Activated effector memory CD4-positive, alpha-beta T cell treated with Interleukin-2 at 50 U/mL for 16 hours (primary cell): ENCODE data around the gene URB1.
"Not testable (repeated sequence)": the region's sequence is repeated elsewhere in the genome, so short reads cannot be mapped to it uniquely, and the experiment has no call there.

Experiments
- DNase-seq: peaks from one replicate; pipeline ENCODE4 v3.0.0-alpha.2; 2020

URB1 gene, protein sequence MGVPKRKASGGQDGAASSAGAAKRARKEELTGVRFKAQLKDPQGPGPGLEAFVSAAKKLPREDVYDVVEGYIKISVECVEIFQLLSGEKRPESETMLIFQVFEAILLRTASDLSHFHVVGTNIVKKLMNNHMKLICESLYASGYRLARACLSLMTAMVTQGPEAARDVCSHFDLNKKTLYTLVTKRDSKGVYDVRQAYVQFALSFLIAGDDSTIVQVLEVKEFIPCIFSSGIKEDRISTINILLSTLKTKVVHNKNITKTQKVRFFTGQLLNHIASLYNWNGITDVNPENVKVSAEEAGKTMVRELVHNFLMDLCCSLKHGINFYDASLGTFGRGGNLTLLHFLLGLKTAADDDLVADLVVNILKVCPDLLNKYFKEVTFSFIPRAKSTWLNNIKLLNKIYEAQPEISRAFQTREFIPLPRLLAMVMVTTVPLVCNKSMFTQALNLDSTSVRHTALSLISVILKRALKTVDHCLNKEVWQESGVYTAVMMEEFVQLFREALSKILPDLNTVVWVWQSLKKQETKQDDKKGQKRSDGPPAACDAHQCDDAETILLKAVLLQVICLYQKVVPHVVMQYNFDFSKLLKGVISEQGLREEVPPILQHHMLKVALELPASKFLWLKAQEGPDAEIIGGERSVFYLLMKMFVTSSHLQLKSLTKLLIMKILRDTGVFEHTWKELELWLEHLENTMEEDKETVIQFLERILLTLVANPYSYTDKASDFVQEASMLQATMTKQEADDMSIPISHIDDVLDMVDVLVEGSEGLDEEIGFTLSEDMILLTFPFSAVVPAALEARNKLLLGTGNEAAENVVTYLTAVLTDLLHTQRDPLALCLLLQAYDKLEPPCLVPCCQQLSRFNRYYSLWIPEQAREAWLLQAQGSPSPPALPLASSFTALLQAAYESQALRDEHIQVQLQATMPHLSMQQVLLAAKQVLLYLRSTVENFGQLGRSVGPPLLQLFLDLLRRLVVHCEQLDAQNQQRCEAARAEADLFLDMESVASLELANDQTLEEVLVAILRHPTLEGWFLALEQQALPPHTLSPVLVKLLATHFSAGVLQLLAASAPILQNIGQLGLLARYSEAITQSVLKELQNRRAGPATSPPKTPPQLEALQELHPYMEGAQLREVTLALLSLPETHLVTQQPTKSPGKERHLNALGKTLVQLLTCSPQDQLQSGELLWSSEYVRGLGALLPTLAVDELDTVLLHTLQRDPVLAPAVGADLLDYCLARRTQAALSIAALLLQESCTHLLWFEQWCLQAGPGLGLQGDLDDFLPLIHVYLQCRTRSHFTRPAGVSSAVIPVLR (N-terminal part only)

DNA sequence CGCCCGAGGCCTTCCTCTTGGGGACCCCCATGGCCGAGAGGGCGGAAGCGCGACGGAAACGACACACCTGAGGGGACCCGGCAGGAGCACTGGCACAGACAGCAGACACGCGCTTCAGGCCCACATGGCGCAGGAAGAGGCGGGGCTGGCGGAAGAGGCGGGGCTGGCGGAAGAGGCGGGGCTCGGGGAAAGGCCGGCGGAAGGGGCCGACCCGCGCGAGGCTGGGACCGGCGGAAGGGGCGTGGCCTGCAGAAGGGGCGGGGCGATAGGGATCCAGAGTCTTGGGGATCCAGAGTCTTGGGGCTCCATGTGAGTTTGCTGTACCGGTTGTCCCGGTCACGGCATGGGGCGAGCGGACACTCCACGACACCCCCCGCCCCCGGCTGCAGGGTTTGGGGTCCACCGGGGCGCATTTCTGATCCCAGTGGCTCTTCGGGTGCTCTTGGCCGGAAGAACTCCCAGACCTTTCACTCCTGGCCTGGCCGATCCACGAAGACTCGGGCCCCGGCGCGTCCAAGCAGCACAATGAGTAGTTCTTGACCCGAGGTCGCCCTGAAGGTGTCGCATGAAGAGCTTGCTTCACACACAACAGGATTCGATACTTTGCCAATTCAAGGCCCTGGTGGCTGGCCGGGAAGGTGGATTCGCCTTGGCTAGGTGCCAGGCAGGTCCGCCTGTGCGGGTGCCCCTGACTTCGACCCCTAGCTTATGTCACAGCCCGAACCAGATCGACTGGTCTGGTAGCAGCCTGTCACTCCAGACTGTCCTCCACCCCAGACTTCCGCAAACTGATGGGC is at the start of gene URB1:
TSS of gene URB1 (minus strand) at position 133 of the 797 bp plus-strand sequence. CDS start at position 31, 102 bp downstream.
- DNase-seq = peak; percentile 93

DNA sequence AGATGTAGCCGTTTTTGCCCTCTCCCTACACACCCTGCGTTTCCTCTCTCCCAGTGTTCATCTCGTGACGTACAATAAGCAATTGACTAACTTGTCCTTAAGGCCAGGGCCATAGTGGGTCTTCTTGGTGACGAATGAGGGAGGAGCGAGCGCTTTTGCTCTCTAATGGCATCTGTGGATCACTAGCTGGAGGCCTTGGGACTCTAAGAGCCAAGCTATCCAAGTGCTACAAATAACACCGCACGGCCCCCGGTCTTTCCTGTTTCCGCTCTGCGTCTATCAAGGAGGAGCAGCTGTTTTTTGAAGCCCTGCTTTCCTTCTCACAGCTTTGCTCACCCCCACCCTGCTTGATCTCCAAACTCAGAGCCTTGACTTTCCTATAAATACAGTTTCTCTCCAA is 44.9 kb upstream of the URB1 start:
- DNase-seq = no peak

DNA sequence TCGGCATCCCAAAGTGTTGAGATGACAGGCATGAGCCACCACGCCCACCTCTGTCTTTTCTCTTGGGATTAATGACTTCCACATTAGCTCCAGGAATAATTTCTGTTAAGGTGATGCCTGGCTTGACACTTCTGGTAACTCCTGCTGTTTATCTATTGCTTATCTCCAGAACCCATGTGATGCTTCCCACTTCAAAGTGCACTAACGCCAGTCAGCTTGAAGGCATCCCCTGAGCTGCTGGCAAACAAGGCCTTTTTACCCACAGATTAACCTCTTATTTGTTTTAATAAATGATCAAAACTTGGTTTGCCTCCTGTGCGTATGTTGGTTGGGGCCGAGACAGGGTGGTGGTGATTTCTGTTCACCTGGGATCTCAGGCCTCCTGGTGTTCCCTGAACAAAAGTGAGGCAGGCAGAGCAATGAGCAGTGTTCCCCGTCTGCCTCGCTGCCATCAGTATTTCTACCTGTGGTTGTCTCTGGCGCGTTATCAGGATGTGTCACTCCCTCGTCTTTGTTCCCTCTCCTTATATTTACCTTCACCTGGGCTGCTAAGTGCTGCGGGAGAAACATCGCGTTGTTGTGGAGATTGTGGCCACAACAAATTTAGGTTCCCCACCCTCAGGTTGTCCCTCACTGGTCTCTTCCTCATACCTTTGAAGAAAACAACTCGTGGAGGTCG is 40.3 kb upstream of the URB1 start:
- not testable (repeated sequence) for DNase-seq

DNA sequence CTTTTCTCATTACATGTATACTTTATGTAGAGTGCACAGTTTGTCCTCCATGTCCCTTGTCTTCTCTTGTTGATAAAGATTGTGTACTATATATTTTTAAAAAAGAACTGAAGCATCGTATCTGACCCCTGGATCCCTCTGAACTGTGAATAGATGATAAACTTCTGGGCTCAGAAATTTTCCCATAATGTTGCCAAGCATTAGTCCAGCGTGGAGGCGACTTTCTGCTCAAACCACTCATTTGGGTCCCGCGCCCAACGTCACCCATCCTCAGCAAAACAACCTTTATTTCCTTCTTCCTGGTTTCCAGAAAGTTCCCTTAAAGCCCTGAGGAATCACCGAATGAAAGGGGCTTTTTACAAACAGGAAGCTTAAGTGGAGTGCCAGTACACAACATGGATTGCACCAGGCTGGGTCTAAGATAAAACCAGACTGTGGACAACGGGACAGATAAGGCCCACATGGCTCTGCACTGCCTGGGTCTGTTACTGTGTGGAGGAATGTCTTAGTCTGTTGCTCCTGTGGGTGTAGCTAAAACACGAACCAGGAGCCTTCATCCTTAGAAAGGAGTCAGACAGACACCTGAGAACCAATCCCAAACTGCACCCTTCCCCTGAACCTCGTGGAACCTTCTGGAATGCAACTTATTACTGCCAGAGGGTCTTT is 35.3 kb upstream of the URB1 start:
- no peak for DNase-seq

DNA sequence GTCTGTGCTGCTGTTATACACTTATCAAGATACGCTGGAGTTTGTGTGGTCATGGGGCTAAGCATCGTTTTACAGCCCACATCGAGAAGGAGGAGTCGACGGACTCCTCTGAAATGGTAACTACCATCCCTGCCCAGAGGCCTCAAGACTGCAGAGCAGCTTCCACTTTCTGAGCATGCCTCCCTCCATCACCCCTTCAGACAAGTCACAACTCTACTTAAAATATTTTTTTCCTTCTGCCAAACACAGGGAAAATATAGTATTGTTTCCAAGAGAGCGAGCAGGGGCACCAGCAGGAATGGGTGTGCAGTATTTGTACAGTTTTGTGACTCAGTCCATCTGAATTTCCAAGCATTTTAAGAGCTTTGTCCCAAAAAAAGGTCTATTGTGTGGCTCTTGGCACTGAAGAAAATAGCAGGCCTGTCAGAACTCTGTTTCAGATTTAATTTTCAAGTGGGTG is 33.8 kb upstream of the URB1 start:
- DNase-seq = no peak

DNA sequence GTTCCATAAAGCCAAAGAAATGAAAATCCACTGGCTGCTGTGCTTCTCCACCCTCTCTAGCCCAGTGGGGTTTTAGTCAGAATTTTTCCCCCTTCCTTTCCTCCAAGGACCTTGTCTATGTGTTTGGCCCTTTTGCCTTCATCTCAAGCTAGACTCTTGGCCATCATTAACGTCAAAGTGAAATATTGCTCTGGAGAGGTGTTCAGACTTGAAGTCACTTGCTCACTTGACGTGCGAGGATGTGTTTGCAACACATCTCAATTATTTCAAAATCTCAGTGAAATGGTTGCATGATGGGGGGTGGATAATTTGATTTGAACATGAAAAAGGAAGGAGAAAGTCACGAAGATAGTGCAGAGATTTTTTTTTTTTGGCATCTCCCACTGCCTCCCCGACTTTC is 33.3 kb upstream of the URB1 start:
- DNase-seq = no peak

DNA sequence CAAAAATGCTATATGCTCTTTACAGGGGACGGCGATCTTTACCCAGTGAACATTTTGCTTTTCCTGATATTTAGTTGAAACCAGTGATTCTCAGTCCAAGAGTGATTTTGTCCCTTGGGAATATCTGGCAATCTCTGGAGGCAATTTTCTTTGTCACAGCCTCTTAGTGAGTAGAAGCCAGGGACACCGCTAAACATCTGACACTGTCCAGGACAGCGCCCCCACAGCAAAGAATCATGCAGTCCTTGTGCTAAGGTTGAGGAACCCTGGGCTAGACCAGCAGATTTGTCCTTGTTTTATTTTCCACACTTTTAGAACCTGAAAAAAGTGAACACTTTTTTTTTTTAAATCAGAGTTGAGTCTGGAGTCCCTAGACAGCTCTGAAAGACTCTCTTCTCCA is 32.8 kb upstream of the URB1 start:
- DNase-seq = no peak

DNA sequence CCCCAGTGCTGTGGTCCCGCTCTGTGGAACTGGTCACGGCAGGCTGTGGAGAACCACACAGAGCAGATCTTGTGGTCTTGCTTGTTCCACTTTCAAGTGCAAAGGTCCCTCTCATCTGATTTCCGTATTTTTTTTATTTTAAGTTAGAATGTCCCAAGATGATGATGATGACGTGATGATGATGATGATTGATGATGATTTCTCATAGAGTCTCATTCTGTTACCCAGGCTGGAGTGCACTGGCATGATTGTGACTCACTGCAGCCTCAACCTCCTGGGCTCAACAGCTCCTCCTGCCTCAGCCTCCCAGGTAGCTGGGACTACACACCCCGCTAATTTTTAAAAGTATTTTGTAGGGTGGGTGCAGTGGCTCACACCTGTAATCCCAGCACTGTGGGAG is 31.9 kb upstream of the URB1 start:
- DNase-seq = no peak

DNA sequence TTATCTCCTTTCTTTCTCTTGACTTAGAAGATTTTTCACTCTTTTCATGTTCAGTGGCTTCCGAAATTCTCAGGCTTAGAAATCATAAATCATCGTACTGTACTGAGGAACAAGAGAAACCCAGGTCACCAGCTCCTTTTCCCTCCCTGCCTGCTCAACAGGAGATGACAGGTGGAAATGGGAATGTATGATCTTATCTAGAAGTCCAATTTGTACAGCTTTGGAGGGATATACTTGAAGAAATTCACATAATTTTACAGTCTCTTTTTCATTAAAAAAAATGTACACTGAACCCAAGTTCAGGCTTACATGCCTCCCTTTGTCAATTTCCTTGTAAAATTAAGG is 31.4 kb upstream of the URB1 start:
- DNase-seq = no peak

DNA sequence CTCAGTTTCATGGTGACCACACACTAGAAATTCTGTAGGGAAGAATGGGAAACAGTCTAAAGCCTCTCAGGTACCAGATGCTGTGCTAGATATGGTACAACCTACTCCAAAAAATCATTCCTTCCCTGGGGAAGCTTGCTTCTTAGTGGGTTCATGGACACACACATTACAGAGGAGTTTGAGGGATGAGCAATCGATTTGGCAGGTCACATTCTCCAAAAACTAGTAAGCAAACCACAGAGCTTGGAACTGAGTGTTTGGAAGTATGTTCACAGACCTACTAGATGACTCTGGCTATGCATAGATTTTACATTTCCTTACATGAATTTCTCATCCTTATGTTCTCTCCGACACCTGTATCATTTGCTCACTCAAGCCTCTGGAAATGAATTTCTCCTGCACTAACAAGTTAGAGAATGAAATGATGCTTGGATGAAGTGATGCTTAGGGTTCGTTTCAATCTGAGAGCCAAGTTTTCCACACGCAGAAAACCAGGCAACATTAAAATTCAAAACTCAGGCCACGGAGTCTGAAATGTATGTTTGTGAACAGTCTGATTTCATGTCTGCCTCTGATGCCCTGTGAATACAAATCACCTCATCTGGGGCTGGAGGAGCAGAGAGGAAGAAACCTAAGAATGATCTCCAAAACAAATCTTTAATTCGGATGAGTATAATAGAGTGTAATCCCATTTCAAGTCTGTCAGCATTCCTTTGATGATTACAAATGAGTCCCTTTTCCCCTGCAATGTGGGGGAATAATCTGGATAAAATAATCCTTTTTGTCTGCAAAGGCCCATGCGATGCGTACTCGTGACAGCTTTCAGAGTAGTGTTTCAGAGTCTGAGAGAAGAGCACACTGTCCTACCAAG is 30.7 kb upstream of the URB1 start:
- no peak for DNase-seq

DNA sequence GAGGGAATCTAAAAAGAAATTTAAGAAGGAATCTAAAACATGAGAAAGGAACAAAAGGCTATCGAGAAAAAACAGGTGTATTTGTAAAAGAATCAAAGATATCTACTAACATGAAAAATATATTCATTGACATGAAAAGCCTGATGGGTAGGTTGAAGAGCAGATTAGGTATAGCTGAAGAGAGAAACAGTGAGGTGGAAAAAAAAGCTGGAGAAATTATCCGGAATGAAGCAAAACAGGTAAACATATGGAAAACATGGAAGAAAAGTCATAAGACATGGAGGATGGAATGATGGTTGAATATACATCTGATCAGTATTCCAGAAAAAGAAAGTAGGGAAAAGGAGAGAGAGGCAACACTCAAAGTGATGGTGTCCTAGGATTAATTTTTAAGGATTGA is 29.3 kb upstream of the URB1 start:
- no peak for DNase-seq

DNA sequence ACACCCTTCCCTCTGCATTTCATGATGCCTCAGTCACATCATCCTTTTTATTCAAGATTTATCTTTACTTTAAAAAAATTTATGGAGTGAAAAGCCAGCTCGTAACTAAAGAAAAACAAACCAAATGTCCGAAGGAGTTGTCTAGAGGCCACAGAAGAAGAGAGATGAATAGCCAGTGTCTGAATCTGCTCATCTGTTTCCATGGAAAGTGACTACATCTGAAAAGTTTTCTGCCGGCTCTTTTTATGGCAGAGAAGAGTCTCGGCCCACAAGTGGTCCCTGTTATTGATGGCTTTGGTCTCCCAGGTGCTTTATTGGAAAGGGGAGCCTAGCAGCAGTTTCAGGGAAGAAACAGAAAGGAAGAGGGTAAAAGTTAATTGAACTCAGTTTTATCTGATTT is 25.3 kb upstream of the URB1 start:
- no peak for DNase-seq

DNA sequence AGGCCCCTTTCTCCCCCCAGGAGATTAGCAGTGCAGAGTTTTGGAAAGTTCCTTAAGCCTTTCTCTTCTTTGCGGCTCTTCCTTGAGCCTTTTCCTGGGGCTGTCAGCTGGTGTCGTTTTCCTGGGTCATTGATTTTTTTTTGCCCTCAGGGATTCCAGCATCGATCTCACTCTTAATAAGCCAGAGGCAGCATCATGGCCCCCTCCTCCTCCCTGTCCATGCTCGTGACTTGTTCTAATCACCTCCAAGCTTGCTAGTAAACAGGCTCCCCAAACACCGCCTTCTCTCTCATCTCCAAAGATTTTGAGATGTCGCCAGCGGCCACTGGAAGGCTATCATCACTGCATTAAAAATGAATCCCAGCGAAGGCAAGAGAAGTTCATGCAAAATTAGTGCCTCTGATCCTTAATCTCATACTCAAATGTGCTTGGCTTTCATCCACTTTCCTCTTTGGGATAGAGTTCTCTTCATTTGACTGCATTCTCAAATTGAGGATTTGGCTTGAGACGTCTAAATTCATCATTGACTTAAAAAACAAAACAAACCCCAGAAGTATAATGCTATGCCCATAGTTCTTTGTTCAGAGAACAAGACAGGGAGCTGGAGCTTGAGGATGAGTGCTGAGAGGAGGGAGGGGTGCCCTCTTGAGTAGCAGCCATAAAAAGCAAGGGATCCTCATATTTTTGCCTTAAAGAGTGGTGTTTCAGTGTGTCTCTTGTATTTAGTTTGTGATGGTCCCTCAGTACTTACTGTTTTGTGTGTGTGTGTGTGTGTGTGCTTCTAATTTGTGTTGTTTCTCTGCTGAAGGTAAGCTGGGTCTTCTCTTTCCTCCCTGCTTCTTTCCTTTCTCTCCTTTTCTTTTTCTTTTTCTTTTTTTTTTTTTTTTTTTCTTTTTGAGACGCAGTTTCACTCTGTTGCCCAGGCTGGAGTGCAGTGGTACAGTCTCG is 22.9 kb upstream of the URB1 start:
- DNase-seq = no peak

DNA sequence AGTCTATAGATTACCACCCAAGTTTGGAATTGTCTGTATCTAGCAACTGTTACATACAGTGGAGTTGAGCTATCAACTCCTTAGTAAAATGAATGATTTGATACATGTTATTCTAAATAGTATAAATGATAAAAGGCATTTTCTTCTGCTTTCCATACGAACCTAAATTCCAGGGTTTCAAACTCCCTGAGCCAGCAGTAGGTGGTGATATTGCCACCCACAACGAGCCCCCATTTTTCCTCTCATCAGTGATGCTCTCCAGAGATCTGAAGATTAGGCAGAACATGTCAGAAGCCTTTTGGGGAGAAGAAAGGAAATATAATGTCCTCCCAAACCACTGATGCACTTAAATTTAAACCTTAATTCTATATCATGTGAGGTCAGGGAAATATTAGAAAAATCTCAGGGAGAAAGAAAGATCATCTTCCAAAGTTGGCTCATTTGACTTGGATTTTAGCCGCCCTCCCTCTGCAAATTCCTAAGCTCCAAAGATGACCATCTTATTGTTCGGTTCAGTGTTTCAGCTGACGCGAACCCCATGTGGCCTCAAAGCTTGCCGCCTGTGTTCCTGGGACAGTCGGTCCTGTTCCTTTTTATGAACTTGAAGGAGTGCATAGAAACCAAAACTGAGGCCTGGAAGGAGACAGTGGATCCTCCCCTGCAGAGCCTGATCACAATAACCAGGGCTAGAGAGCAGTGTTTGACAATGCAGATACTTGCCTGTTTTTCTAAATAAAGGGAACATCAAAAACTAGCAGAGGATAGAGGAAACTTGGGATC is 22.0 kb upstream of the URB1 start:
- DNase-seq = no peak

DNA sequence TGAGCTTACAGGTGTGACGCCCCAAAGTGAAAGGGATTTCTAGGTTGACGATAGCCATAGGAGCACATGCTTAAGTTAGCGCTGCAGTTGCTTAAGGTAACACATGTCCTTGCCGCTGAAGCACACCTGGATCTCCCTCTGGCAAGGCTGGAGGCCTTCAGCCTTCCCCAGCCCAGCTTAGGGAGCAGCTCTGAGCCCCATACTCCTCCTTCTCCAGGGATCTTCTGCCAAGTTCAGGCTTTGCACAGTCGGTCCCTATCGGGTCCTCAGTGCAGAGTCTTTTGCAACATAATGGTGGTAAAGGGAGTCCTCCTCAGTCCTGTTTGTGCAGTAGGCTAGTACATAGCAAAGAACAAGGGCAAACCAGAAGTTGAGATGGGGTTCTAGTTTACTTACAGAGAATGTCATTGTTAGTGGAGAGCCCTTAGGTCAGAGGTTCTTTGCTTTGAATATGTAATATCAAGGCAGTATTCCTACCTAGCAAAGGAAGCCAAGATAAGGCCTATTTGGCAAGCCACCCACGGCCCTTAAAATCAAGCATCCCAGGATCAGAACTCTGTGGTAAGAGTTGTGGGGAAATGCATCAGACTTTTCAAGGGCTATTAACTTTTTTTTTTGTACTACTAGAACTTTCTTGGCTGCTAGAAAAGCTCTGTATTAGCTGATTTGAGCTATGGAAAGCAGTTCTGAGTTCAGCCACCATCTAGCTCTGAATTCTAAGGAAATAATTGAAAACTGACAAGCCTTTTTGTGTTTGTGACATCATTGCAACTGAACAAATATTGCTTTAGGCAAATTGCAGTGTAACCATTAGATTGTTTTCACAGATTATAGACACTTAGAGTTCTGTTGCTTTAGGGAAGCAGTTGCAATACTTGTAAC is 21.1 kb upstream of the URB1 start:
- no peak for DNase-seq

DNA sequence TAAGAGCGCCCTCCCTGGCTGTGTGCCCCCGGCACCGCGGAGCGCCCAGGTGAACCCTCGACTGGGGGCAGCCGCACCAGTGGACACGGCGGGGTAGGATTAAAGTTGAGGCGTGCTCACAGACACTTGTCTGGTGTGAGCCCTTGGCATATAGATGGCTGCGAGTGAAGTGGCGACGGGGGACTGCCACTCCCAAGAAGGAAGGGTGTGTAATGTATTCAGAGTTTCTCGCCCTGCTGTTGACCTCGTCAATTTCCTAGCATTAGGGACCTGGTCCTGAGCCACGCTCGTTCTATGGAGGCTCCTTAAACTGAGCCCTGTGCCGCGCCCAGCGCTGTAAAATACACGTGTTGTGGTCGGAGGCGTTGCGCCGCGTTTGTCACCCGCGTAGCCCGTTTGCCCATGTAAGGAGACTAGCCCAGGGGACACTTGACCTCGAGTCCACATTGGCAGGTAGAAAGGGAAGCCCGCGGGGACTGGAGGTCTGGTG is 20.2 kb upstream of the URB1 start:
- no peak for DNase-seq
